GM21447 (cell line): Measurements from ENCODE around the gene NAIF1.
A peak's percentile ranks its signal among the peaks of the same experiment; 100 is the strongest.

ENCODE experiments used
- ATAC-seq: cut with Tn5 transposase; IDR thresholded peaks from one replicate; pipeline ENCODE4 v1.9.1; 2021; ENCODE audit not compliant: unreplicated experiment

Gene NAIF1

DNA sequence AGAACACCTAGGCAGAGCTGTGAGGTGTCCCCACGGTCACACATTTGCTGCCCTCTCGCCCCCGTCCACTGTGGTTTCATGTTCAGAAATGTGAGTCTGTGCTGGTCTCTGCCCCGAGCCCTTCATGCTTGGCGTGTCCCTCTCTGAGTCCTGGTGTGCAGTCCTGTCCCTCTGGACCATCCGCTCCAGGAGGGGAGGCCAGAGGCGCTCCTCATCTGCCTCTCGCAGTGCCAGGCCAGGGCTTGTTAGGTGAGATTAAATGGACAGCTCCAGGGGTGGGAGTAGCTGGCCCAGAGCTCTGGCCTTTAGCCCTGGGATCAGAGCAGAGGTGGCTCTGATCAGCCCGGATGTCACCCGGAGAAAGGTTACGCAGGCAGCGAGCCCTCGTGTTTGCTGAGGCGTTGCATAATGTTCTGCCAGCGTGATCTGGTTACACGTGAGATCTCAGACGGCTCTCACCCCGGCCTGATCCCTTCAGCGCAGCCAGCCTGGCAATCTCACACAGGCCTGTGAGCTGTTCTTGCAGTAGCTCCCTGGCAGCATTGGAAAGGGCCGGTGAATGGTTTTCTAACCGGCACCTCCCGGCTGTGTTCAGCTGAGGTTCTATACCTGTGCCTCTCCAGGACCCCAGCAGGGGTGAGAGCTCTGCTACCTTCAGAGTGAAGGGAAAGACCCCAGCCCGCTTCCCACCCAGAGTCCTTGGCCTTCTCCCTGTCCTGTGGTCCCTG is 35.9 kb upstream of the NAIF1 start:
- no peak for ATAC-seq

GRCh38 chr9:128102196-128102595 is 35.1 kb upstream of the NAIF1 start:
- ATAC-seq = no peak

GRCh38 chr9:128101690-128102089 is 34.6 kb upstream of the NAIF1 start:
- no peak for ATAC-seq

- no peak for ATAC-seq
These were observed 34.1 kb upstream of the NAIF1 start for GRCh38 chr9:128101231-128101661.

- ATAC-seq = no peak
These were observed 33.5 kb upstream of the NAIF1 start for GRCh38 chr9:128100581-128100980.

DNA sequence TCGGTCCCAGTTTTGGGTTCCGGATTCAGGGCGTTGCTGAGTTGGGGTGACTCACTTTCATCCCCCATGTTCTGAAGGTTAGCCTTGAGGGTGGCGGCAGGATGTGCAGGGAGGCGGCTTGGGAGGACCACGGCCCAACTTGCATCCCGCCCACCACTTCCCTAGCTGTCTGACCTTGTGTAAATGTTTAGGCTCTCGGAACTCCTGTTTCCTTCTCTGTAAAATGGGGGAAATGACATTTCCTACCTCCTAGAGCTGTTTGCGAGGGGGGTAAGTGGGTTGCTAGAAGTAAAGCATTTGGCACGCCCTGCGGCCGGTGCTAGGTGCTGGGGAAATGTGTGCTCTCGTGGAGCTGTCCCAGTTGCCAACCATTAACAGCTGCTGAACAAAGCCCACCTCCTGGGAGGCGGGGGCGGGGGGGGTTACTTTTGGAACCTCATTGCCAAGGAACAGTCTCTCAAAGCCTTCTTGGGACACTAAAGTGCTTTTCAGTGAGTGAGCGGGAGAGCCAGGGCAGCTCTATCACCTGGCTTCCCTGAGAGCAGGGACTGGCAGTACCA is 32.9 kb upstream of the NAIF1 start:
- no peak for ATAC-seq

DNA sequence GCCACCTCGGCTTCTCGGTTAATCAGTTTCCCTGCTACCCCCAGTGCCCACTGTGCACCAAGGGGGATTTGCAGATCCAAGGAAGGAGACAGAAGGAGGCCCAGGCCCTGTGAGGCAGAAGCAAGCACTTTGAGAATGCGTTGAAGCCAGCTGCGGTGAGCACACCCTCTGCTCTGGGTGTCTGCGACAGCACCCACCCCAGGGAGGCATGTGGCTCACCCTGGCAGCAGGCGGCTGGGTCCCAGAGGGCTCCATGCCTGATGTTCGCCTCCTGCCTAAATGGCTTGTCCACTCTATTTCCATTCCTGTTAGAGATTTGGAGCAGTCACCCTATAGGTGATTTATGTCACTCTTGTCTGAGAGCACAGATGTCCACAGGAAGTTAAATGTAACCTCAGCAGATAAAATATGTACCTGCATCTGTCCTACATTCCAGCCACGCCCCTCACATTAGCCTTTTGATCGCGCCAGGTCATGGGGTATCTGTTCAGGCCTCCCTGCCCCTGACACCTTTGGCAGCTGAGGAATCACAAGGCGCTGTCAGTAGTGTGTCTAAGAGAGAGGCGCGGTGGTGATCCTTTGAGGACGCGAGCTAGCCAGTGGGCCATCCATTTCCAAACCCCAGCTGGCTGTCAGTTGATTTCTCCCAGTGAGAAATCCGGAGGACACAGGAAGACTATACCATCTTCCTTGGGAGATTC is 32.3 kb upstream of the NAIF1 start:
- no peak for ATAC-seq

GRCh38 chr9:128098297-128099230 is 31.4 kb upstream of the NAIF1 start:
- no peak for ATAC-seq

GRCh38 chr9:128097543-128098296 is 30.6 kb upstream of the NAIF1 start:
- no peak for ATAC-seq

- ATAC-seq = no peak
These were observed 29.8 kb upstream of the NAIF1 start for GRCh38 chr9:128096616-128097536.

- ATAC-seq = no peak
These were observed 27.9 kb upstream of the NAIF1 start for GRCh38 chr9:128094950-128095544.

DNA sequence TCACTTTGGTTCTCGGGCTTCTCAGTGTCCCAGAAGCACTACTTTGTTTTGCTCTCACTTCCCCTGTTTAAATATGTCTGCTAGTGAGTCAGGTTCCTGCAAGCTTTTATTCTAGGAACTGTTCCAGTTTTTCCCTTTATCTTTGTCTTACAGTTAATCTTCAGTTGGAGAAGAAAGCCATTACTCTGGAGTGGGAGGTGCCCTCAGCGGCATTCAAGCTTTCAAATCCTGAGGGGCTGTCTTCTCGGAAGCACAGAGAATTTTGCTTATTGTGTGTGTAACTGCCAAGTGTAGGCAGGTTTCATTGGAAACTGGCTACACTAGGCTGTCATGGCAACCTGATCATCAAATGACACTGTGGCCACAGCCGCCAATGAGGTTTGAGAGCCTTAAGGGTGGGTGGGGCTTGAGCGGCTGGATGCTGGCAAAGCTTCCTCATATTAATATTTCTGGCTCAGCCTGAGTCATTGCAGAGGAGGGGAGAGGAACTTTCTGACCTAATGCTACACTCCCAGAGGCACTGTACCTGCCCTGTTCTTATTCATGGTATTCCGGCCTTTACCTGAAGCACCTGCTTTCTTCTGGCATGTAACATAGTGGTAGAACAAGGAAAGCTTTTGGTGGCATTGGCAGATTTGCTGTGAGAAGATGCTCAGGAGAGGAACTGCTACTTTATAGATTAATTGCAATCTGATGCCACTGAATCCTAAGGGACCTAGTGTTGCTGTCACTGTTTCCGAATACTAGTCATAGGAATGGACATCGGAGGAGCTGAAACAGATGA is 27.2 kb upstream of the NAIF1 start:
- ATAC-seq = peak; percentile 94

DNA sequence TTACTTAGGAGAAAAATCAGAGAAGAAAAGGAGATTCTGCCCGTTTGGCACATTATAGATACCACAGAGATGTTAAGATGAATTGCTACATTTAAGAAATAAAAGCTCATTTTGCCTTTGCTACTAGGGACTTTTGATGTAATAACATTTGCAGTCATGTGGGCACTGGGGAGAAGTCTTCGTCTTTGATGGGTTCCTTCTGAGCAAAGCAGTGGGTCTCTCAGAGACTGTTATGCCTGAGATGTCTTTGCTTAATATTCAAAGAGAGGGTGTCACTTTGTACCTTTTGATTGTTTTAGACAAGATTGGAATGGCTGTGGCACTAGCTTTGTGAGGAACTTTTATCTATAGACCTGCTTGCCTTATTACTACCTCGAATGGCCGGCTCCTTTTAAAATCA is 25.9 kb upstream of the NAIF1 start:
- ATAC-seq = no peak

DNA sequence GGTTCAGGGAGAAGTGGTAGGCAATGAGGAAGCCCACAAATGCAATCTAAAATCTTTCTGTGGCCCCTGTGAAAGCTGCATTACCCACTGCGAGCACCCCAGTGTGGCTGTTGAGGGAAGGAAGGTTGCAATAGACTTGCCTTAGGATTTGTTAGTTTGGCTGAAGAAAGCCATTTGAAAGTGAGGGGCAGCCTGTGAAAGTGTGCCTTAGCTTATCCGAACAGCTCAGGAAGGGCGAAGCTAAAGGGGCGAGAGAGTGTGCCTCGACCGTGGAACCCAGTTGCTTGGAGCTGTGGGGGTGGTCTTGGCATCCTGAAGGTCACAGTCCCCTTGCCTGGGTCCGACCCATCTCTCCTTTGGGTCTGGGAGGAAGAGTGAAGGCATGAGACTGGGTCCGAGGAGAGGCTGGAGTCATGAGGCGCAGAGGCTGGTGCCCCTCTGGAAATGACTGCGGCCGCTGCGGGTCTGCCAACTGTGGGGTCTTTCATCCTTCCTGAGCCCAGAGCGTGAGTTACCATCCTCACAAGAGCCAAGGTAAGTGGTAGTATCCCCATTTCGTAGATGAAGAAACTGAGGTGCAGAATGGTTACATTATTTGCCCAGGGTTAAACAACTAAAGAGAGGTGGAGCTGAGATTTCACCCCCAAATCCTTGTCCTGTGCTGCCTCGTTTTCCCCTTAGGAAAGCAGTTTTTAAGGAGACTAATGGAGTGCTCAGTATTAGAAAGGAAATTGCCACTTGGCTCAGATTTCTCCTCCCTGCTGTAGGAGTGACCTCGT is 25.3 kb upstream of the NAIF1 start:
- ATAC-seq = no peak

DNA sequence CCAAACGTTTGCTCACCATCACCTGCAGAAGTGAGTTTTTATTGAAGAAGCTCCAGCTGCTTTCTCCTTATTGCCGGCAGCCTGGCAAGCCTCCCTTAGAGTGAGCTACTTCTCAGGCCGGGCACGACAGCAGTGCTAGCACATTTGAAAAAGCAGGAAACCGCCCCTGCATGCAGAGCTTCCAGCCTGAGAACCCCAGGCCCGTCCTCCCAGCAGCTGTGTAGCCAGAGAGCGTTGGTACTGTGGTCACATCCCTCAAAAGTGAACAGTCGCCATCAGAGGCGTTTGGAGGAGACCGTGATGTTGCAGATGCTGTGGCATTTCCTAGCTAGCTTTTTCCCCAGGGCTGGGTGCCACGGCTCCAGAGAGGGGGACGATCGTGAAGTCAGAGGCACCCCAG is 24.5 kb upstream of the NAIF1 start:
- ATAC-seq = no peak

- ATAC-seq = no peak
These were observed 24.0 kb upstream of the NAIF1 start for GRCh38 chr9:128091144-128091543.

DNA sequence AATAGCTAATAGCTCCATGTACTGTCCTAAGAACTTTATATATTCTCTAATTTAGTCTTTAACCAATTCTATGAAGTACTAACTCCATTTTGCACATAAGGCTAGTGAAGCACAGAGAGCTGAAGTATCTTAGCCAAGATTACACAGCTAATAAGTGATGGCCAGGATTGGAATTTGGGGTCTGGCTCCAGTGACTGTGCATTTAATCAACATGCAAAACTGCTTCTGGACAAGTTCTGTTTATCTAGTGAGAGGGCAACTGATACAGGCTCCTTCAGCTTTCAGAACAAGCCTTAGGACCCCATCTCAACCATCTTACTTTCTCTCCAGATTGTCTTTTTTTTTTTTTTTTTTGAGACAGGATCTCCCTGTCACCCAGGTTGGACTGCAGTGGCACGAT is 22.2 kb upstream of the NAIF1 start:
- no peak for ATAC-seq
